GM18861 (cell line): ENCODE measurements around the gene TSC22D1.
"Not testable (repeated sequence)": the region's sequence is repeated elsewhere in the genome, so short reads cannot be mapped to it uniquely, and the experiment has no call there.

ENCODE experiments used
- ATAC-seq: cut with Tn5 transposase; IDR thresholded peaks from one replicate; pipeline ENCODE4 v1.9.1; 2021; ENCODE audit not compliant: unreplicated experiment

The TSC22D1 gene

DNA sequence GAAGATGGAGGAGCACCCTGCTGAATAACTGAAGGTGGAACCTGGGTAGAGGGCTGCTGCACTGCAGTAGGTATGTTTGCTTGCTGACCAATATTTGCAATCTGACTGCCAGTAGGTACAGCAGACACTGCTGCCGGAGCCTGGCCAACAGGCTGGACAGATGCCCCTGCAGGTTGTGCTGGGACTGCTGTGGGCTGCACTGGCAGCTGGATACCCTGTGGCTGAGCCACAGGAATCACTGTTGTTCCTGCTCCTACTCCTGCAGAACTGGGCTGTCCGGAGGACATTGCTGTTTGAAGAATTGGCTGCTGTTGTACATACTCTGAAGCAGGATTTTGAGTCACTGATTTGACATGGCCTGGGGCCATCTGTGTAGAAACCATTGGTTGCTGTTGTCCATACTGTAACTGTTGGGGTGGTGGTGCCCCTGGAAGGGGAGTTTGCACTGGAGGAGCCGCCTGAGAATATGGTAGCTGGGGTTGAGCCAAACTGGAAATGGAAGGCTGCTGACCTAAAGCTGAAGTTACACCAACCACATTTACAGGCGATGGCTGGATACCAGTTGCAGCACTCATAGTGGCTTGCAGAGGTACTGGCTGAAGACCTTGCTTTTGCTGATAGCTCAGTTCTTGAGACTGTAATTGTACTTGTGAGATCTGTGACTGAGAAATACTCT is 2.2 kb downstream of the TSC22D1 start:
- ATAC-seq, result peak; percentile 23

DNA sequence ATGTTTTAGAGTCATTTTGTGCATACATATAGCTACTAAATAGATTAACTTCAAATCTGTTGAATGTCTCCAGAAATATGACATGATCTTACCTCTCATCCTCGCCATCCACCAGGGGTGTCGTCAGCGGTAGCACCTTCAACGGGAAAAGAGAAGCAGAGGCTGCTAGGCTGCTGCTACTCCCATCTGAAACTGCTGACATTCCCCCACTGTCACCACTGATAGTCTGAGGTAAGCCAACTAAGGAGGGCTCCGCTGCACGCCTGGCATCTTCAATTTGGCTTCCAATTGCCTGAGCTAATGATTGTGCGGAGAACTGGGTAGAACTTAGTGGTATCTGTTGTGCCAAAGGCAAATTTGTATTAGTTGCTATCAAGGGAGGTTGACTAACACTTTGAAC is 3.1 kb downstream of the TSC22D1 start:
- ATAC-seq, result no peak

DNA sequence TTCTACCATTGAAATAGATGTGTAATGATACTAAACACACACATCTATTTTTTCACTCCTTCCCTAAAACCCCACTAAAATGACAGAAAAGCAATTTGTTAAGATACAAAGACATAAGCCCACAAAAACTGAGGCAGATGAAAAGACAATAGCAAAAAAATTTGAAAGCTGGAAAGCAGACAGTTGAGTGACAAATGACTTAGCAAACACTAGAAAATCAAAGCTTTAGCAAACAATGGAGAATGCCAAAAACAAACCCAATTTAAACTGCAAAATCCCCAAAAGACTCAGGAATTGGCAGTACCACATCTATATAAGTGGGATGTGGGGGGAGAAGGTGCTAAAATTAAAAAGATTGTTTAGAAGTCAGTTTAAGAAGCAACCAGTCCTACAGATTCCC is 9.5 kb downstream of the TSC22D1 start:
- ATAC-seq, result no peak

DNA sequence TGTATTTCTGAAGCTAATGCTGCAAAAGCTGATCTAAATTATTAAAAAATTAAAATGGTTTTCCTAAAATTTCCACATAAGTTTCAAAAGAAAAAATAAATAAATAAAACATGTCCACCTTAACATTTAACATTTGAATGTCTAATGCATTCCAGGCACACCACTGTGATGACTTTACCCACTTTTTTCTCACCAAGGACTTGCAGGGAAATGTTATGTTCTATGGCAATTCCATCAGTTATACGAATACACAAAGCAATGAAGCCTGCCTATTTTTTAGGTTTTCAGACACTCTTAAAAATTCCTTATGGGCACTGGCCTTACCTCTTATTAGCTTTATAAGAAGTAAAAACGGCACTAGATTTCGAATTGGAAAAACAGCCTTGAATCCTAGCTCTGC is 10.2 kb downstream of the TSC22D1 start:
- ATAC-seq, result no peak

- ATAC-seq, result no peak
Observed at GRCh38 chr13:44564936-44565335, 11.2 kb downstream of the TSC22D1 start.

- ATAC-seq, result not testable (repeated sequence)
Observed at GRCh38 chr13:44562853-44563252, 13.3 kb downstream of the TSC22D1 start.

GRCh38 chr13:44561351-44561750 is 14.8 kb downstream of the TSC22D1 start:
- ATAC-seq, result no peak

GRCh38 chr13:44557986-44558385 is 18.1 kb downstream of the TSC22D1 start:
- ATAC-seq, result no peak

- ATAC-seq, result no peak
Observed at GRCh38 chr13:44555207-44555606, 20.9 kb downstream of the TSC22D1 start.

DNA sequence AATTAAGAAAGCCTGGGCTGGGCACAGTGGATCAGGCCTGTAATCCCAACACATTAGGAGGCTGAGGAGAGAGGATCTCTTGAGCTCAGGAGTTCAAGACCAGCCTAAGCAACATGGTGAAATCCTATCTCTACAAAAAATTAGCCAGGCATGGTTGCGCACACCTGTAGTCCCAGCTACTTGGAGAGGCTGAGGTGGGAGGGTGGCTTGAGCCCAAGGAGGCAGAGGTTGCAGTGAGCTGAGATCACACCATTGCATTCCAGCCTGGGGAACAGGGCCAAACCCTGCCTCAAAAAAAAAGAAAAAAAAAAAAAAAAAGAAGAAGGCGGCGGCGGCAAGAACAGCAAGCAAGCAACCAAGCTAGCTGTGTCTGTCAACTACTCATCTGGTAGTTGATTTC is 26.7 kb downstream of the TSC22D1 start:
- ATAC-seq, result no peak

DNA sequence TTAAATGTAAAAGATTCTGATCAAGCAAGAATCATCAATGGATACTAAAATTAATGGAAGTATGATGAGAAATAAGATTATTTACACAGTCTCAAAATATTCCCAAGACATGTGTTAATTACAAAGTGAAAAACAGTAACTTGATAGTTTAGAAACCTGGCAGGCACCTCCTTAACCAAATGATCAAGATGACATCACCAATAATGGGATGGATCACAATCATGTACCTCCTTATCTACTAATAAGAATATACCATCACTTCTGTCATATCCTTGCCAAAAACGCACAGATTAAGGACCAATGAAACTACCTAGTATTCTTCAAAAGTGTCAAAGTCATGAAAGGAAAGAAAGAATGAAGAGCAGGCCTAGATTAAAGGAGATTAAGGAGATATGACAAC is 30.0 kb downstream of the TSC22D1 start:
- no peak for ATAC-seq

- ATAC-seq, result no peak
Observed at GRCh38 chr13:44543369-44543768, 32.8 kb downstream of the TSC22D1 start.

DNA sequence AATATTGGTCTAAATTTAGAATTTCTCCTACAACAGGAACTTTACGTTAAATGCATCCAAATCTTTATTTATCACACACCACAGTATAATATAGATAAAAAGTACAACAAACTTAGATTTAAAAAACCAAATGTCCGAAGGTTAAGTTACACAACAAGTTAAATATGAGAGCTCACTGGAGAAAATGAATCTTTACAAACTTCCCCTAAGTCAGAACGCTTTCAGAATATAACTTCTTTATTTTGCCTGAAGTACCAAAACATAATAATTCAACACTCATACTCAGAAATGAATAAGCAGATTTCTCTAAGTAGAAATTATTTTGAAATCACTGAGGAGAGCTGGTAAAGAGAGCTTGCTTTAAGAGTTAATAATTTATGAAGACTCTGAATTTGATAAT is 33.8 kb downstream of the TSC22D1 start:
- no peak for ATAC-seq

DNA sequence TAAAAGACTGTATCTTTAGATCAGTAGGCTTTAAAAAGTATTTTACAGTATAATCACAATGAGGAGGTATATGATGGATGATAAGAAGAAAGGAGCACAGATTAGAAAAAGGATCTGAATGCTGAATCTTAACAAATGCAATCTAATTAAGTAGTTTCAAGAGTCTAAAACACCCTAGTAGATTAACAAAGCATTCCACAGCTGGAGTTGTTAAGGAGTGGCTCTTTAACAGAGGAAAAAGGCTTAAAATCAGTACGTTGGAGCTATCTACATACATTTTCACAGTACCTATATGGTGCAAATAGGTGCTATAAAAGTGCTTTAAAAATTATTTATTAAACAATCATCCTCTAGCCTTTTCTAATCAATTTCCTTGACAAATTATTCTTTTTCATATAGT is 34.5 kb downstream of the TSC22D1 start:
- no peak for ATAC-seq

- no peak for ATAC-seq
Observed at GRCh38 chr13:44540761-44541434, 35.2 kb downstream of the TSC22D1 start.

GRCh38 chr13:44537248-44537647 is 38.9 kb downstream of the TSC22D1 start:
- ATAC-seq, result no peak

GRCh38 chr13:44523146-44524015 is 52.7 kb downstream of the TSC22D1 start:
- ATAC-seq, result no peak

- ATAC-seq, result no peak
Observed at GRCh38 chr13:44519642-44520041, 56.5 kb downstream of the TSC22D1 start.

- no peak for ATAC-seq
Observed at GRCh38 chr13:44516771-44517170, 59.4 kb downstream of the TSC22D1 start.

DNA sequence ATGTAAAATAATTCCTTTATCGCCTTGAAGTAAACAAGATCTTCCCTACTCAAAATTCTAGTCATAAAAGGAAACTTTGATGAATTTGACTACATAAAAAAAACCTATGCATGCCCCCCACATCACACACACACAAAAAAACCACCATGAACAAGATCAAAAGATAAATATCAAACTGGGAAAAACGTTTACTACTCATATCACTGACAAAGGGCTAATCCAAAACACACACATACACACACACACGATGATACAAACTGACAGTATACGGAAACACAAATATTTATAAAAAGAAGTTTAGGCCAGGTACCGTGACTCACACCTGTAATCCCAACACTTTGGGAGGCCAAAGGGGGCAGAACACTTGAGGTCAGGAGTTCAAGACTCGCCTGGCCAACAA is 61.9 kb downstream of the TSC22D1 start:
- ATAC-seq, result no peak

GRCh38 chr13:44509853-44510252 is 66.3 kb downstream of the TSC22D1 start:
- not testable (repeated sequence) for ATAC-seq

DNA sequence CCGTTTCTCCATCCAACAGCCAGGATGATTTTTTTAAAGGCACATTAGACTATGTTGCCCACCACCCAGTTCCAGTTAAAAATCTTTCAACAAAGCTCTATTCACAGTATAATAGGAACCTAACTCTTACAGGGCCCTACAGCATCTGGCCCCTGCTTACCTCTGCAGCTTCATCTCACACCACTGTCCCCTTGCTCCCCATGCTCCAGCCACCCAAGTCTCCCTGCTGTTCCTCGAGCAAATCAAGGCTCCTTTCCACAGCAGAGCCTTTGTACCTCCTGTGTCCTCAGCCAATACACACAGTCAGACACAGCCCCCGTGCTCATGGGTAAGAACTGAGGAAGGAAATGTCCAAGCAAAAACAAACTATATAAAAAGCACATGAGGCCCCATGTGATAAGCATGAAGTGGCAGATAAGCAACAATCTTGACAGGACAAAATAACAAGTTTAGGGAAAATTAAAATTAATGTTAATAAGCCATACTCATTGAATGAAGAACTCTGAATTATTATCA is 67.5 kb downstream of the TSC22D1 start:
- no peak for ATAC-seq
